ENCODE results near the gene THADA.

DNA sequence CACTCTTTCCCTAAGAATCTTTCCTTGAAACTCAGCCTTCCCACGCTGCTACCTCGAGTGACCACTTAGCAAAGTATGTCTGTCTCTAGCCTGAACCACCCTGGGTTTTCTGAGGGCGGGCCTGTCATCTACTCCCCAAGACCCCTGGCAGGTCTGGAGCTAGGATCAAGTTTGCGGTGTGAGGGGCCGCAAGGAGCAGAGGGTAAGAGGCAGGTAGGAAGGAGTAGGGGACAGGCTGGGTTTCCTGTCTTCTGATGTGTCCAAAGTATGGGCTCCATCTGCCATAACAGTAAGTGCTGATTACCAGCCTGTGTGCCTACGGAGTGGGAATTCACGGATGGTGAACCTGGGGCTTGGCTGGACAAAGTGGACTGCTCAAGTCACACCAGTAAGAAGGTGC is 394.8 kb downstream of the THADA start:
- no peak for TF ChIP-seq CTCF (IDR thresholded peaks at IDR 0.05; ENCODE audit: insufficient read depth, low read length)
- no peak for TF ChIP-seq REST (IDR thresholded peaks at IDR 0.05; ENCODE audit: insufficient replicate concordance, low read depth)

Data from HL-60 (cell line).